ENCODE measurements around the gene RHBG.

The RHBG gene

GRCh38 chr1:156428746-156429288 lies 59.8 kb downstream of the RHBG start:
- DNase-seq: no peak

- DNase-seq: no peak
These were observed 60.5 kb downstream of the RHBG start for GRCh38 chr1:156429313-156430060.

- no peak for DNase-seq
These were observed 61.3 kb downstream of the RHBG start for GRCh38 chr1:156430303-156430702.

- DNase-seq: no peak
These were observed 61.9 kb downstream of the RHBG start for GRCh38 chr1:156430866-156431265.

GRCh38 chr1:156431366-156431765 lies 62.4 kb downstream of the RHBG start:
- DNase-seq: peak in 1 of 4 experiments; percentile 22

GRCh38 chr1:156431769-156432668 lies 63.0 kb downstream of the RHBG start:
- DNase-seq: no peak

GRCh38 chr1:156432669-156433018 lies 63.6 kb downstream of the RHBG start:
- DNase-seq: no peak

GRCh38 chr1:156433032-156433431 lies 64.0 kb downstream of the RHBG start:
- DNase-seq: no peak

- no peak for DNase-seq
These were observed 64.6 kb downstream of the RHBG start for GRCh38 chr1:156433602-156434001.
